Activated T-cell treated with anti-CD3 and anti-CD28 coated beads, Interleukin-2, amount 50 U/mL, for 72 hours (primary cell): ENCODE results near the gene LRRIQ4. TPM values are rescaled to one million over a fixed set of nuclear protein-coding genes. Genes with fewer than 3 reads are reported as not detected.

ENCODE experiments used
- ATAC-seq, 2 donors: fragments of 150-1000 bp; cut with Tn5 transposase; replicated peaks in 1 of 2; 2 replicates each; pipeline ENCODE4 v1.10.0; 2021; ENCODE audit warnings: moderate library complexity in 2 of 2, mild to moderate bottlenecking in 1 of 2
- DNase-seq, 2 donors: peaks; one replicate each; pipeline ENCODE4 v3.0.0; 2021 to 2022; ENCODE audit warnings: mixed read lengths in 1 of 2
- H3K27ac Mint-ChIP-seq: one replicate; pipeline ENCODE4 v1.8.0; 2022; ENCODE audit warnings: mild to moderate bottlenecking, moderate library complexity, mixed read lengths
- H3K27me3 Mint-ChIP-seq: one replicate; pipeline ENCODE4 v1.8.0; 2022; ENCODE audit warnings: low read depth, mixed read lengths
- H3K36me3 Mint-ChIP-seq, 2 donors: one replicate each; pipeline ENCODE4 v1.8.0; 2022; ENCODE audit warnings: mixed read lengths in 2 of 2, mild to moderate bottlenecking in 1 of 2; ENCODE audit not compliant: insufficient read depth in 2 of 2
- H3K4me1 Mint-ChIP-seq: one replicate; pipeline ENCODE4 v1.8.0; 2022; ENCODE audit warnings: low read depth, mixed read lengths
- H3K4me3 Mint-ChIP-seq, 2 donors: one replicate each; pipeline ENCODE4 v1.8.0; 2022; ENCODE audit warnings: mild to moderate bottlenecking in 2 of 2, mixed read lengths in 2 of 2, moderate library complexity in 2 of 2
- H3K9me3 Mint-ChIP-seq, 2 donors: one replicate each; pipeline ENCODE4 v1.8.0; 2022; ENCODE audit warnings: mixed read lengths in 2 of 2
- total RNA-seq, 2 donors: library from RNA; stranded (reverse); gene quantifications; one replicate each; pipeline ENCODE4 v1.2.3, GENCODE V29; 2022

LRRIQ4 gene
- total RNA-seq, 2 donors from 2014 or later = 0.22 TPM; not detected in 1

DNA sequence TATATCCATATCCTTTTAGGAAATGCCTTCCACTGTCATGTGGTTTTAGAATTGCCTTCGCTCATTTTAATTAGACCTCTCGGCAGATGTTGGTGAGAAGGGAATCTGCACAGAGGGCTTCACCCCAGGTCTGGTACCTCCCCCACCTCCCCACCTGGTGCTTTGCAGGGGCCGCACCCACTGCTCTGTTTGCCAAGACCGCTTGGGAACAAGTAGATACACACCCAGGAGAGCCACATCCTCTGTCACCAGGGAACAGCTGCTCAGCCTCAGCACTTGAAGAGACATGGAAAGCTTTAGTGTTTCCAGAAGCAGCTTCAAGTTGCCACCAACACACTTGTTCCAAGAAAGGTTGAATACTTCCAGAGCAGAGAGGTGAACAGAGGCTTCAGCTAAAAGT is 35.2 kb downstream of the LRRIQ4 start:
- no peaks in the 10 kb centered on the region for H3K9me3 Mint-ChIP-seq
- no peak for ATAC-seq

DNA sequence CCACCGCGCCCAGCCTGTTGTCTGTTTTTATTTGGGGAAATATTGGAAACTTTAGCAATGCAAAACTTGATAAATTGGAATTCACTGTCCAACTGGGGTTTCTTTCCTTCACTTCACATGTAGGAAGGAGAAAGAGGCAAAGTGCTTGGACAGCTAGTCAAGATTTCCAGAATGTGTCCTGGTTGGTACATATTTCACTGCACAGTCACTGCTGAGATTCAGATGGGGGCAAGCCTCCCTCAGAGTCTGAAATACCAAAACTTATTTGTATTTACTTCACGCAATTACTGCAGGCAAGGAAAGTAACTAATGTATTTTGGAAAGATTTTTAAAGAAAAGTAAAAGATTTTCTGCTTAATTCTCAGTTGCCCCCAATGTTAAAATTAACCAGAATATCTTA is 36.1 kb downstream of the LRRIQ4 start:
- ATAC-seq (no peak), DNase-seq (no peak)
- H3K36me3 Mint-ChIP-seq = no peaks in the 10 kb centered on the region
- H3K27me3 Mint-ChIP-seq = no peaks in the 10 kb centered on the region
- H3K4me3 Mint-ChIP-seq = no peak overlapping the region
- H3K27ac Mint-ChIP-seq = no peak overlapping the region
- H3K9me3 Mint-ChIP-seq = no peaks in the 10 kb centered on the region
- no peaks in the 10 kb centered on the region for H3K4me1 Mint-ChIP-seq

More for the DNA sequence above, 35.2 kb downstream of the LRRIQ4 start:
- H3K27me3 Mint-ChIP-seq = no peaks in the 10 kb centered on the region
- DNase-seq = no peak
- no peak overlapping the region for H3K27ac Mint-ChIP-seq
- no peaks in the 10 kb centered on the region for H3K4me1 Mint-ChIP-seq
- no peak overlapping the region for H3K4me3 Mint-ChIP-seq
- no peaks in the 10 kb centered on the region for H3K36me3 Mint-ChIP-seq

DNA sequence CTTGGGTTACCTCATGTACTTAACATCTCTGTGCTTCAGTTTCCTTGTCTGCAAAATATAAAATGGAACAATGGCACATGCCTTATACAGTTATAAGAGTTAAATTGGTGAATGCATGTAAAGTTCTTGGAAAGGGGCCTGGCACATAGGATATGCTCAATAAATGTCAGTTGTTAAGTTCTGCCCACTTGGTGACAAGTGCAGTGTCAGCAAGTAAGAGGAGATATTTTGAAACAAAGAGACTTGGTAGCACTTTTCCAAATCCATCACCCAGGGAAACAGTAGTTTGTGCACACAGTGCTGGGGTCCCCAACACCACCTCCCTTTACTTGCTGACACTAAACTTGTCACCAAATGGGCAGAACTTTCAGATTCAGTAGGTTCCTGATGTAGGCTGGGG is 37.9 kb downstream of the LRRIQ4 start:
- no peaks in the 10 kb centered on the region for H3K36me3 Mint-ChIP-seq

DNA sequence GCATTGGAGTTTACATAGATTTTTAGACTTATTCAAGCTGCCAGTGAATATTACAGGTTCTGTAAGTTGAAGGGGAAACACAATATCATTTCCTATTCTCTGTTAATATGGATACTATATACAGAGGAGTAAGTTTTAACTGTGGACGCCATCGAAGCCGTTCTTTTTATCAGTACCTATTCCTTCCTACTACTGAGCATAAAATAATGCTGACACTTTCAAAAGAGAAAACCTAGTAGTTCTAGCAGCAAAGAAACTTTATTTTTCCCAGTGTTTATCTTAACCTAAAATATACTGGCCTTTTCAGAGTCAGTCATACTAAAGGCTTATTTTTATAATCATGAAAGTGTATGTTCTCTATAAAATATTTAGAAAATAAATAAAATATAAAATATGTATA is 42.8 kb downstream of the LRRIQ4 start:
- no peak for ATAC-seq
- Mint-ChIP-seq H3K27ac (no peak overlapping the region), H3K9me3 (no peaks in the 10 kb centered on the region), H3K36me3 (no peaks in the 10 kb centered on the region), H3K27me3 (peaks cover 8% of the 10 kb centered on the region), H3K4me1 (no peaks in the 10 kb centered on the region), H3K4me3 (no peak overlapping the region)
- DNase-seq = no peak

More for the DNA sequence above, 37.9 kb downstream of the LRRIQ4 start:
- Mint-ChIP-seq H3K27me3 (no peaks in the 10 kb centered on the region), H3K4me1 (no peaks in the 10 kb centered on the region), H3K4me3 (no peak overlapping the region), H3K27ac (no peak overlapping the region), H3K9me3 (no peaks in the 10 kb centered on the region)
- ATAC-seq = no peak
- no peak for DNase-seq

DNA sequence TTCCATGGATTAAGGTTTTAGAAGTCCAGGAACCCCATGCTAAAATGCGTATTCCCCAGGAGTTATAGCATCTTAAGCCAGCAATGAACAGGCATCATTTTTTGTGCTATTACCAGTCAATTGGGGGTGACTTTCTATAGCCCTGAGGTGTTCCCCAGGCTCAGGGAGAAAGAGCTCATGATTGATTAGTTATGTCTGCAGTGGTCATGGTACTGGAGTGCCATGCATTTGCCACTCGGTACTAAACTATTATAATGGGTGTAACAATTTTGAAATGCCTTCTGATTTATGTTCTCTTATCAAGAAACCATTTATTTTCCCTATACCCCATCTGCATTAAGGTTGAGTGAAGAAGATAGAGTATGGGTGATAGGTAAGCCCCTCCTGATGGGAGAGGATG is 45.1 kb downstream of the LRRIQ4 start:
- Mint-ChIP-seq H3K36me3 (no peaks in the 10 kb centered on the region), H3K27me3 (peaks cover 12% of the 10 kb centered on the region)
- ATAC-seq = no peak

DNA sequence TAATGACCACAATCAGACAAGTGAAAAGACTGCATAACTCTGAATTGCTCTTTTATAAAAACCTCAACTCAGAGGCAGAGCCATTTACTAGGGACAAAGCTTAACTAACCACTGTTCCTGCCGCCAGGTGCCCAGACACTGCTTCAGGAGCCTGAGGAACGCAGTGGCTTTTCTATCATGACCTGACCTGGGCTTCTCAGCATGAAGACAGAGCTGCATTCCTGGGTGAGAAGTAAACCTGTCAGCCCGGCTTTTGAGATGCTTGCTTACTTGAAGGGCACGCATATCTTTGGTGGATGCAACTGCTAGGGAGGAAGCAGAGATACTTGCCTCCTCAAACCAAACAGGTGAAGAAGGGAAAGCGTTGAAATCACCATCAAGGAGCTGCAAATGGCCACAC is 49.2 kb downstream of the LRRIQ4 start:
- H3K27ac Mint-ChIP-seq = no peak overlapping the region
- no peaks in the 10 kb centered on the region for H3K36me3 Mint-ChIP-seq
- H3K4me1 Mint-ChIP-seq = peaks cover 25% of the 10 kb centered on the region
- ATAC-seq (no peak), DNase-seq (no peak)
- no peak overlapping the region for H3K4me3 Mint-ChIP-seq
- peaks cover 19% of the 10 kb centered on the region for H3K27me3 Mint-ChIP-seq
- no peaks in the 10 kb centered on the region for H3K9me3 Mint-ChIP-seq

More for the DNA sequence above, 45.1 kb downstream of the LRRIQ4 start:
- H3K4me3 Mint-ChIP-seq = no peak overlapping the region
- no peak for DNase-seq
- H3K27ac Mint-ChIP-seq = no peak overlapping the region
- H3K9me3 Mint-ChIP-seq = no peaks in the 10 kb centered on the region
- no peaks in the 10 kb centered on the region for H3K4me1 Mint-ChIP-seq

DNA sequence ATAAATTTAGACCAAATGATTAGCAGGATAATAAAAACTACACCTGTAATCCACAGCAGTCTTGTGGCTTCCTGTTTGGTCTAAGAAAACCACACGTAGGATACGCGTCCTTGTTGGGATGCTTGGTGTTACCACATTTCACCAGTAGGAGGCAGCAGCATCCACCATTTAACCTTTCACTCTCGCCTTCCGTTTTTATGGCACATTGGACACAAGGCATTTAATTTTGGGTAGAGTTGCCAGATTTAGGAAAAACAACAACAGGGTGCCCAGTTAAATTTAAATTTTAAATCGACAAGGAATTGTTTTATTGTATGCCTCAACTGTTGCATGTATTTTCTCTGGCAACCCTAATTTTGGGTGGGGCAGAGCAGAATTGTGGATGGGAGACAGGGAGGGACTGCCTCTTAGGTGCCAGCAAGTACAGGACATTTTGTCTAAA is 50.8 kb downstream of the LRRIQ4 start:
- DNase-seq (peak; percentile 57 to 70), ATAC-seq (peak; percentile 32 to 39)
- no peaks in the 10 kb centered on the region for H3K9me3 Mint-ChIP-seq
- H3K27ac Mint-ChIP-seq = no peak overlapping the region
- H3K4me3 Mint-ChIP-seq = peak overlapping the region; percentile 14 to 32
- peaks cover 25% of the 10 kb centered on the region for H3K4me1 Mint-ChIP-seq
- H3K27me3 Mint-ChIP-seq = peaks cover 11% of the 10 kb centered on the region
- H3K36me3 Mint-ChIP-seq = no peaks in the 10 kb centered on the region

DNA sequence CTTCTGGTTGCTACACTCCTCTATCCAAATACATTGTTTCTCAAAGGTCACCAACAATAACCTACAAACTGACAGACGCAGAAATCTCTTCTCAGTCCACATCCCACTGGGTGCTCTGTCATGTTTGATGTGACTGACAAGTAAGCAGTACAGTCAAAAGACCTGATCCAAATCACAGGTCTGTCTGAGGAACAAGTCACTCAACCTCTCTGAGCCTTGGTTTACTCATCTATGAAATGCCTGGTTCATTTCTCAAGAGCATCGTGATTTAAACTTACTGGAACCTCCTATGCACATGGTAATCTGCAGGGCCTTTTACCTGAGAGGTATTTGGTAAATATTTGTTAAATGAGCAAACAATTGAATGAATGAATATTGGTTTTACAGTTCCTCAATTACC is 51.6 kb downstream of the LRRIQ4 start:
- peaks cover 25% of the 10 kb centered on the region for H3K4me1 Mint-ChIP-seq
- H3K27me3 Mint-ChIP-seq = peaks cover 11% of the 10 kb centered on the region
- no peak overlapping the region for H3K27ac Mint-ChIP-seq
- H3K9me3 Mint-ChIP-seq = no peaks in the 10 kb centered on the region
- ATAC-seq = peak; percentile 34 to 48
- peak overlapping the region; percentile 3 to 4 for H3K4me3 Mint-ChIP-seq
- DNase-seq = no peak
- no peaks in the 10 kb centered on the region for H3K36me3 Mint-ChIP-seq

DNA sequence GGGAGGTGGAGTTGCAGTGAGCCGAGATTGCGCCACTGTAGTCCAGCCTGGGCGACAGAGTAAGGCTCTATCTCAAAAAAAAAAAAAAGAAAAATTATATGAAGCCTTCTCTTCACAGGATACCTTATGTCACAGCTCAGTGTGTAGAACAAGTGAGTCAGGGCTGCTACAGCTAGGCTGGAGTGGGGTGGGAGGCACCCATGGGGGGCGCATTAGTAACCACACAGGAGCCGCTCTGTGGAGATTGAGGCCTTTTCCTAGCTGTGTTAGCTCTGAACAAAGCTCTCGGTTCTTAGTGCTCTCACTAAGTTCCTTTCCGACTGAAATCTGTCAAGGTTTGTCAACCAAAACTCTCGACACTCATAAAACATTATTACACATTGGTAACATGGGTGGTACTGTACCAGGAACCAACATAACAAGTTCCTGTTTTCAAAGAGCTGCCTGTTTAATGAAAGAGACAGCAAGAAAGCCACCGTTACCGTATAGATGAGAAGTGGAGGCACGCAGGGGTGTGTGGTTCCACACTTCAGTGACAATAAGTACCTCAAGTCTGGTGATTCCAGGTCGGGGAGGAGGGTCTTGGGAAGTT is 52.6 kb downstream of the LRRIQ4 start:
- Mint-ChIP-seq H3K4me3 (peak overlapping the region; percentile 43 to 52), H3K36me3 (no peaks in the 10 kb centered on the region), H3K27me3 (peaks cover 11% of the 10 kb centered on the region), H3K4me1 (peaks cover 33% of the 10 kb centered on the region), H3K27ac (no peak overlapping the region), H3K9me3 (no peaks in the 10 kb centered on the region)
- ATAC-seq (peak; percentile 86), DNase-seq (peak; percentile 29 to 35)

DNA sequence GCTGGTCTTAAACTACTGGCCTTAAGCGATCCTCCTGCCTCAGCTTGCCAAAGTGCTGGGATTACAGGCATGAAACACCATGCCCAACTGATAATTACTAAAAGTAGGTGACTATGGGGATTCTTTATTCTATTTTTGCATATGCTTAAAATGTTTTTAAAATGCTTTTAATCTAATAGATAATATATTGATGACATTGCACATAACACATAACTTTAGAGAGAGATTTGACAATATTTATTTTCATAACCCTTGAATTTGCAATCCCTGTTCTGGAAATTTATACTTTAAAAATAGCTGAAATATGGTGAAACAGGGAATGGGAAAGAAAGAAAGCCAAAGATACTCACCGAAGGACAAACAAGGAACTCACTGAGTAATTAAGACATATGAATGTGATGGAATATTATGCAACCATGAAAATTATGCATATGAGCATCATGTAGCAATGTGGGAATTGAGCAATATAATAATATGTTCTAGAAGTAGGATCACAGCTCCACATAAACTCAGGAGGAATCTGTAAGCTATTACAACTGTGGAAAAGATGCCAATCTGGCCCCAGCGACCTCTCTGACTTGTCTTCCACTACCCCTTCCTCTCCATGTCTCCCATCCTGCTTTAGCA is 55.0 kb downstream of the LRRIQ4 start:
- Mint-ChIP-seq H3K36me3 (no peaks in the 10 kb centered on the region), H3K9me3 (no peaks in the 10 kb centered on the region), H3K4me3 (no peak overlapping the region), H3K27ac (no peak overlapping the region), H3K27me3 (peaks cover 7% of the 10 kb centered on the region), H3K4me1 (peaks cover 50% of the 10 kb centered on the region)
- DNase-seq (no peak), ATAC-seq (no peak)

DNA sequence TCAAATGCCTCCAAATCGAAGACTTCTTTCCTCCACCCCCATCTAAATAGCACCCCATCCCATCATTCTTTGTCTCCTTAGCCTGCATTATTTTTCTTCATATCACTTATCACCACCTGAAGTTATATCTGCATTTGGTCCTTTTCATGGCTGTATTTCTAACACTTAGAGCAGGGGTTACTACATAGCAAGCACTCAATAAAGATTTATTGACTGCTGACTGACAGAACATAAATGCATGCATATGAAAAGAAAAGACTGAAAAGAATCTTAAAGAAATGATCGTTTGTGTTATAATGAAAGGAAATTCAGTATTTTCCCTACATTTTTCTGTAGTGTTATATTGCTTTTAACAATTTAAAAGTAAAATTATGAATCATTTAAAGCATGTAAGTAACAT is 55.7 kb downstream of the LRRIQ4 start:
- Mint-ChIP-seq H3K27ac (no peak overlapping the region), H3K4me1 (peaks cover 48% of the 10 kb centered on the region), H3K9me3 (no peaks in the 10 kb centered on the region), H3K27me3 (peaks cover 7% of the 10 kb centered on the region), H3K36me3 (no peaks in the 10 kb centered on the region), H3K4me3 (no peak overlapping the region)
- ATAC-seq (no peak), DNase-seq (no peak)

DNA sequence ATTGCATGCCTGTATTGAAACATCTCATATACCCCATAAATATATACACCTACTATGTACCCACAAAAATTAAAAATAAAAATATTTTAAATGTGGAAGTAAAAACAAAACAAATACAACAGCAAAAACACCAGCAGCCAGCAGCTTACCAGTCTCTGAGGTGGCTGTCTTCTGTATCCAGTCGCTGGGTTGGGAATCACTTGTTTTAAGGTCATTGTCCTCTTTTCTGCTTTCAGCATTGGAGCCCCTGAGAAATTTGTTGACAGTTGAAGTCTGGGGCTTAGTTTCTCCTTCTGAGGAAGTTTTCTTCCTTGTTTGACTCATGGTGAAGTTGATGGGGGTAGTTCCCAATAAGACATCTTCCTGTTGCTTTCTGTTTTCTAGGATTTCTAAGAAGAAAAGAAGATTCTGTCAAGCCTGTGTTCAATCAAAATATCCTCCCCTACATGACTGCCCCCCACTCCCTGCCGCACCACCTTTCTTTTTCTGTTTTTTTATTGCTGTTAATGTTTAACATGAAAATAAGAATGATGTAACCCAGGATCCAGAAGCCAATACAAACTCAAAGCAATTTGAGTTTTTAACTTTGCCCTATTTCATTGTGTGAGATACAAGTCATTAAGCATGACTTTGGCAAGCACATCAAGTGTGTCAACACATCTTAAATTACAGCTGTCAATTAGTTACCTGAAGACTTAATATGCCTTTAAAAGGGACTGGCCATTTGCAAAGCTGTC is 57.0 kb downstream of the LRRIQ4 start, which contains the start of gene LRRC31:
TSS of gene LRRC31 (minus strand) at position 452 of the 737 bp plus-strand sequence. CDS start at position 324, 128 bp downstream.
- no peaks in the 10 kb centered on the region for H3K27me3 Mint-ChIP-seq
- no peak within 1 kb of the TSS for H3K27ac Mint-ChIP-seq
- no peak for DNase-seq
- no peaks in the 10 kb centered on the region for H3K36me3 Mint-ChIP-seq
- H3K4me3 Mint-ChIP-seq = no peak within 1 kb of the TSS
- ATAC-seq = no peak
- H3K4me1 Mint-ChIP-seq = peaks cover 37% of the 10 kb centered on the region
- no peaks in the 10 kb centered on the region for H3K9me3 Mint-ChIP-seq

DNA sequence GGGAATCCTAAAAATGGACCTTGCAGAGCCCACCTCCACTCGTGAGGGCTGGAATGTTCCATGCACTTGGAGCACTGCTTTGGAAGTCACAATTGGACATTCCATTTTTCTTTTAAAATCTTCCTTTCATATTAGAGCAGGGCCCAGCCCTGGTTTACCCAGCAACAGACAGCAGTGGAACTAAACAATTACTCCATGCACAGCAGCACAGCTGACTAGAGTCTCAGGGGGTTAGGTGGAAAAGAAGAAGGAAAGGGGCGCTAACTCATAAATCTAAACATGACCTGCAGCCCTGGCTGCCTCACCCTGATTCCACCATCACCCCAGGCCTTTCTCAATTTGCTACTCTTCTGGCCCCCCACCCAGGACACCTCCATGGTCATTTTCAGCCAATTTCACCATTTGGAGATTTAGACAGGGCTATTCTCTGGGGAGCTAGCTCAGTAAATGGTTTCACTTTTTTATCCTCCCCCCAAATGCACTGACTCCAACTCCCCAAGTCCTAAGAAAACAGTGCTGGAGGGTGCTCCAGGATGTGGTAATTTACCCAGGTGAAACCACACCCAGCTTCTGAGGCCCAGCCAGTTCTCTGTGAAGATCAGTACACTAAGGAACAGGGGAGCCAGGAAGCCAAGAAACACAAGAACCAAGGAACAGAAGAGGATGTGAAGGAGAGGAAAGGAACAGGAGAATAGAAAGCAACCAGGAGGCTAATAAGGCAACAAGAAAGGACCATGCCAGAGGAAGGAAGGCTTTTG is 58.6 kb downstream of the LRRIQ4 start:
- Mint-ChIP-seq H3K27me3 (no peaks in the 10 kb centered on the region), H3K9me3 (no peaks in the 10 kb centered on the region), H3K36me3 (no peaks in the 10 kb centered on the region), H3K4me3 (no peak overlapping the region), H3K27ac (no peak overlapping the region), H3K4me1 (peaks cover 29% of the 10 kb centered on the region)
- ATAC-seq (no peak), DNase-seq (no peak)
